Keratinocyte (primary cell): ENCODE measurements around the gene TMEM220. TPM values are rescaled to one million over a fixed set of nuclear protein-coding genes. Genes with fewer than 3 reads are reported as not detected.
A peak's percentile ranks its signal among the peaks of the same experiment; 100 is the strongest.

Source experiments
- DNase-seq: peaks from one replicate; pipeline ENCODE4 v3.0.0-alpha.2; 2011; ENCODE audit warnings: low read depth, missing footprints, low spot score
- FAIRE-seq: peaks from 2 replicates; lab custom pipeline; 2011; peaks lifted over from hg19 to GRCh38; lab: Jason Lieb, UNC
- H2AFZ ChIP-seq: 2 replicates; pipeline ENCODE4 v1.6.0; 2012; ENCODE audit warnings: low read length, control low read depth, inconsistent platforms; ENCODE audit not compliant: control insufficient read depth
- H3K27ac ChIP-seq: 2 replicates; pipeline ENCODE4 v1.5.1; 2011; ENCODE audit warnings: low read length; ENCODE audit not compliant: control insufficient read depth, insufficient read depth
- H3K27me3 ChIP-seq: 3 replicates; pipeline ENCODE4 v1.6.0; 2011; ENCODE audit warnings: low read length; ENCODE audit not compliant: control insufficient read depth, insufficient read depth; ENCODE audit errors: extremely low read depth
- H3K36me3 ChIP-seq, 2 experiments: 2 replicates in 1 of 2; 3 replicates in 1 of 2; pipeline ENCODE4 v1.5.1; 2011; ENCODE audit warnings: low read length in 2 of 2, mild to moderate bottlenecking in 1 of 2; ENCODE audit not compliant: control insufficient read depth in 2 of 2, insufficient read depth in 2 of 2; ENCODE audit errors: extremely low read depth in 1 of 2
- H3K4me1 ChIP-seq: 3 replicates; pipeline ENCODE4 v1.5.1; 2011; ENCODE audit warnings: low read length; ENCODE audit not compliant: control insufficient read depth, insufficient read depth; ENCODE audit errors: extremely low read depth
- H3K4me2 ChIP-seq: 3 replicates; pipeline ENCODE4 v1.6.0; 2011; ENCODE audit warnings: low read depth, low read length; ENCODE audit not compliant: control insufficient read depth, insufficient read depth; ENCODE audit errors: extremely low read depth
- H3K4me3 ChIP-seq, 3 experiments: fragments of 200-600 bp in 1 of 3; sonication (generic) in 1 of 3; 2 replicates in 2 of 3; 3 replicates in 1 of 3; pipeline ENCODE4 v1.5.1; 2011 to 2016; ENCODE audit warnings: low read length in 3 of 3, mild to moderate bottlenecking in 3 of 3, control low read depth in 2 of 3, inconsistent platforms in 1 of 3, low read depth in 1 of 3, mixed read lengths in 1 of 3, mixed run types in 1 of 3, moderate library complexity in 1 of 3; ENCODE audit not compliant: control insufficient read depth in 2 of 3, insufficient read depth in 2 of 3; ENCODE audit errors: extremely low read depth in 1 of 3
- H3K79me2 ChIP-seq: 2 replicates; pipeline ENCODE4 v1.6.0; 2012; ENCODE audit warnings: low read length; ENCODE audit not compliant: control insufficient read depth, insufficient read depth
- H3K9ac ChIP-seq: 3 replicates; pipeline ENCODE4 v1.6.0; 2011; ENCODE audit warnings: low read length; ENCODE audit not compliant: control insufficient read depth, insufficient read depth; ENCODE audit errors: extremely low read depth
- H3K9me1 ChIP-seq: 3 replicates; pipeline ENCODE4 v1.6.0; 2011; ENCODE audit warnings: low read length; ENCODE audit not compliant: control insufficient read depth, insufficient read depth; ENCODE audit errors: extremely low read depth
- H3K9me3 ChIP-seq: 2 replicates; pipeline ENCODE4 v1.5.1; 2012; ENCODE audit warnings: low read depth, low read length; ENCODE audit not compliant: control insufficient read depth
- H4K20me1 ChIP-seq: 3 replicates; pipeline ENCODE4 v1.6.0; 2011; ENCODE audit warnings: low read length; ENCODE audit not compliant: control insufficient read depth, insufficient read depth; ENCODE audit errors: extremely low read depth
- CTCF ChIP-seq, 3 experiments: IDR thresholded peaks in 1 of 3; conservative IDR thresholded peaks in 1 of 3; optimal IDR thresholded peaks in 1 of 3; 2 replicates in 2 of 3; 3 replicates in 1 of 3; pipeline versions ENCODE3 to v1.5.1; 2011; ENCODE audit warnings: low read length in 3 of 3, mild to moderate bottlenecking in 3 of 3, moderate library complexity in 2 of 3, control low read depth in 1 of 3, inconsistent platforms in 1 of 3; ENCODE audit not compliant: insufficient read depth in 2 of 3; ENCODE audit errors: extremely low read depth in 1 of 3
- EZH2 ChIP-seq: IDR thresholded peaks from one replicate; pipeline ENCODE4 v1.6.1; 2012; ENCODE audit warnings: inconsistent platforms, mild to moderate bottlenecking, low read length, moderate library complexity
- dilution Hi-C: fragments of 300-500 bp; cut with MboI; formaldehyde crosslinking; loops from one replicate; pipeline ENCODE4 v1.7.0; 2020; ENCODE audit warnings: low sequenced_read_pairs; ENCODE audit not compliant: extremely low pct_ligation_motif_present
- polyA plus RNA-seq, 5 experiments: library from polyadenylated mRNA; depleted of rRNA in 3 of 5; stranded (reverse) in 3 of 5; stranded (forward) in 1 of 5; unstranded in 1 of 5; fragments of >200 nt; gene quantifications; 1 replicate in 1 of 5; 2 replicates in 3 of 5; 3 replicates in 1 of 5; pipeline versions ENCODE4 v1.2.1 to v1.2.3, GENCODE V29; 2011 to 2012; ENCODE audit warnings: missing spikeins in 2 of 5, low read depth in 1 of 5, low replicate concordance in 1 of 5

The TMEM220 gene
- polyA plus RNA-seq, 1 donor (not counting 4 experiments of a cell fraction or from before 2014, with no cell fraction given), result 3.3 TPM

GRCh38 chr17:10755592-10756127 lies 25.8 kb upstream of the TMEM220 start:
- dilution Hi-C loops, result no loop called here
- no peak for FAIRE-seq
- Histone ChIP-seq H3K27me3 (peaks cover 1% of the 10 kb centered on the region), H3K36me3 (no peaks in the 10 kb centered on the region), H3K9ac (no peak overlapping the region), H3K9me3 (no peaks in the 10 kb centered on the region), H3K27ac (no peak overlapping the region), H3K79me2 (no peaks in the 10 kb centered on the region), H3K4me2 (no peak overlapping the region), H3K4me3 (no peak overlapping the region), H3K4me1 (no peaks in the 10 kb centered on the region), H3K9me1 (no peaks in the 10 kb centered on the region), H4K20me1 (no peaks in the 10 kb centered on the region), H2AFZ (no peak overlapping the region)
- DNase-seq, result no peak
- TF ChIP-seq CTCF (optimal IDR thresholded peaks at IDR 0.05 in 1 of 3, IDR thresholded peaks at IDR 0.05 in 1 of 3, conservative IDR thresholded peaks at IDR 0.05 in 1 of 3; ENCODE audit: extremely low read depth in 1 of 3, insufficient read depth in 2 of 3, low read length in 3 of 3) (no peak), EZH2 (no peak)

- Histone ChIP-seq H3K4me2 (peak overlapping the region; percentile 9), H3K27ac (no peak overlapping the region), H2AFZ (no peak overlapping the region), H3K4me3 (no peak overlapping the region), H4K20me1 (no peaks in the 10 kb centered on the region), H3K36me3 (no peaks in the 10 kb centered on the region), H3K4me1 (no peaks in the 10 kb centered on the region), H3K79me2 (no peaks in the 10 kb centered on the region), H3K9ac (no peak overlapping the region), H3K27me3 (peaks cover 5% of the 10 kb centered on the region), H3K9me3 (no peaks in the 10 kb centered on the region), H3K9me1 (no peaks in the 10 kb centered on the region)
- no peak for DNase-seq
- dilution Hi-C loops, result no loop called here
- FAIRE-seq, result no peak
- TF ChIP-seq CTCF (optimal IDR thresholded peaks at IDR 0.05 in 1 of 3, IDR thresholded peaks at IDR 0.05 in 1 of 3, conservative IDR thresholded peaks at IDR 0.05 in 1 of 3; ENCODE audit: extremely low read depth in 1 of 3, insufficient read depth in 2 of 3, low read length in 3 of 3) (no peak), EZH2 (no peak)
These were observed 25.2 kb upstream of the TMEM220 start for GRCh38 chr17:10754861-10755591.
